T-helper 2 cell treated with Interferon-gamma antibody and Interleukin-4, amounts not matched to agents 100 ng/mL and 5 ng/mL, for 36 hours (primary cell): ENCODE results near the gene OR4C12. TPM values are rescaled to one million over a fixed set of nuclear protein-coding genes. Genes with fewer than 3 reads are reported as not detected.
"Not testable (repeated sequence)": the region's sequence is repeated elsewhere in the genome, so short reads cannot be mapped to it uniquely, and the experiment has no call there.

Source experiments
- intact Hi-C: fragments of 100-400 bp; cut with micrococcal nuclease; formaldehyde crosslinking; loops from one replicate; pipeline ENCODE4 v1.15.1; 2023
- total RNA-seq: library from RNA; stranded (reverse); gene quantifications from 2 replicates; pipeline ENCODE4 v1.2.3, GENCODE V29; 2022

Gene OR4C12
- total RNA-seq = not detected in 2 replicates

DNA sequence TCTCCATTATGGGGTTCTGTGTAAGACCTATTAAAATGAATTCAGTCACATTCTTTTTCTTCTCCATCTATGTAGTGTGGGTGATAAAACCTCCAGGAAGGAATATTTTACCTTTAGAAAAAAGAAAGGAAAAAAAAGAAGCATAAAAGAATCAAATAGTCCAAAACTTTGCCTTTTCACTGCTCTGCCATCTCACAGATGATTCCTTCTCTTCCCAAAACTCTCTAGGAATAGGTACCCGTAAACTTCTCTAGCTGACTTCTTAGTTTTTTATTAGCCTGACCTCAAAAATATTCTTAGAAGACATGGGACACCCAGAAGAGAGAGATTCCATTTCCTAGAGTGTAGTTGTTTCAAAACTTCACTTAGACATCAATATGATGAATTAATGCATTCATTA, at the start of gene OR4C12:
OR4C12 (minus strand) TSS at position 101 of the 400 bp plus-strand sequence; CDS start at position 67, 34 bp downstream.
- intact Hi-C loops = not testable (repeated sequence)

DNA sequence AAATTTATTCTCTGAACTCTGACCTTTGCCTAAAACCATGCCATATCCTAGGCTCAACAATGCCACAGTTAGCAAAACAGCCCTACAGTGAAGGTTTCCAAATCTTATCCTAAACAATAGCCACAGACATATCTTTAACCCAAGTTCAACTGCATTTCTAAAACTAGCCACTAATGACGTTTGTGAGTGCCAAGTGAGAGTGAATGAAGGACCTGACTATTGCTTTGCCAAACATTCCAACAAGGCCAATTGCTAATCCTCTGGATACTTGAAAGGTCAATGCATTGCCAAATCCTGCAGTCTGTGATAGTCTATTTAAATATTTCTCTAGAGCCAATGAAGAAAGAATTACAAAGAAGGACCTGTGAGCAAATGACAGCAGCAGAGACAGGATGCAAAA, 47.9 kb upstream of the OR4C12 start:
- intact Hi-C loops = no loop called here

DNA sequence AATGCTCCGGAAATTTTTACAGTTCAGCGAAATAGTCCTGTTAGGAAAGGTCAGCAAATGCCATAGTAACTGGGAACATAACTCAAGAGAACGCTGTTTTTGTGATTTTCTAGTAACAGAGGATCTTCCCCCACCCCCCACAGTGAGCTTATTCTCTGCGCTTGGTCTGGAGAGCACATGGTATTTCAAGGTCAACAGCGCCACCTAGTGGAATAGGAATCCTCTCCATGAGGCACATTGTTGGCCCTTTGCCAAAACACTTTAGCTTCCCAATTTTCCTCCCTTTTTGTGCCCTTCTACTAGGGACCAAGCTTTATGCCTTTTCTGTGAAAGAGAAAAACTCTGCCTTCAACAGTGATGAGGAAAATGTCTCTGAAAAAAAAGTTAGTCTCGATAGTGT, 13.2 kb upstream of the OR4C12 start:
- intact Hi-C loops = no loop called here

DNA sequence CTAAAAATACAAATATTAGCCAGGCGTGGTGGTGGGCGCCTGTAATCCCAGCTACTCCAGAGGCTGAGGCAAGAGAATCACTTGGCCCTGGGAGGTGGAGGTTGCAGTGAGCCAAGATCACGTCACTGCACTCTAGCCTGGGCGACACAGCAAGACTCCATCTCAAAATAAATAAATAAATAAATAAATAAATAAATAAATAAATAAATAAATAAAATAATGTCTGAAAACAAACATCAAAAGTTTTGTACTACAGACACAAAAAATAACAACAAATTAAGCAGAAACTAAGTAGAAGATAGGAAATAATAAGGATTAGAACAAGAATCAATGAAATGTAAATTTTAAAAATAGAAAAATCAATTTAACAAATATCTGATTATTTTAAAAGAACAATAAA, 8.9 kb downstream of the OR4C12 start:
- intact Hi-C loops = not testable (repeated sequence)

DNA sequence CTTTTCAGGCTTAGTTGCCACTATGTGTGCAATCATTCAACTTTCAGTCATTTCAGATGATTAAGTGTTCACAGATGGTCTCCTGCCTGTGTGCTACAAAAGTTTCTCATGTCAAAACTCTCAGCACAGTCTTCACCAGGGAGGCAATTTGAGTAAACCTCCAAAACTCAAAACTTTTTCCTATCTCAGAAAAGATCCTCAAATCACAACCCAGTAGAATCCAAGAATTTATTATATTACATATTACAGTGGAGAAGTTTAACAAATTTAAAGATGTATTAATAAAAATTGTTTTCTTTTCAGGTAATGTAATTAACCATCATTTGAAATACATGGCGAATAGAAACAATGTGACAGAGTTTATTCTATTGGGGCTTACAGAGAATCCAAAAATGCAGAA, 30.2 kb downstream of the OR4C12 start, which contains the start of gene OR4C13:
OR4C13 (plus strand) TSS at position 301 of the 400 bp plus-strand sequence; CDS start at position 333, 32 bp downstream.
- intact Hi-C loops = no loop called here

DNA sequence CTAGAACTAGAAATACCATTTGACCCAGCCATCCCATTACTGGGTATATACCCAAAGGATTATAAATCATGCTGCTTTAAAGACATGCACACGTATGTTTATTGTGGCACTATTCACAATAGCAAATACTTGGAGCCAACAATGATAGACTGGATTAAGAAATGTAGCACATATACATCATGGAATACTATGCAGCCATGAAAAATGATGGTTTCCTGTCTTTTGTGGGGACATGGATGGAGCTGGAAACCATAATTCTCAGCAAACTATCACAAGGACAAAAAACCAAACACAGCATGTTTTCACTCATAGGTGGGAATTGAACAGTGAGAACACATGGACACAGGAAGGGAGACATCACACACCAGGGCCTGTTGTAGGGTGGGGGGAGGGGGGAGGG, 33.6 kb downstream of the OR4C12 start:
- intact Hi-C loops = not testable (repeated sequence)

Other genes with a start within 250 kb of the OR4C12 start
- gene OR4C13, start 30.1 kb downstream of the OR4C12 start, total RNA-seq = not detected in 2 replicates
- not detected in 2 replicates for gene OR4C45, start 50.3 kb upstream of the OR4C12 start, total RNA-seq